MV-4-11 (cell line): ENCODE data around the gene WDR11.

Source experiments
- DNase-seq: peaks from one replicate; lab custom pipeline; 2025; lab: John Stamatoyannopoulos, UW

WDR11 gene

DNA sequence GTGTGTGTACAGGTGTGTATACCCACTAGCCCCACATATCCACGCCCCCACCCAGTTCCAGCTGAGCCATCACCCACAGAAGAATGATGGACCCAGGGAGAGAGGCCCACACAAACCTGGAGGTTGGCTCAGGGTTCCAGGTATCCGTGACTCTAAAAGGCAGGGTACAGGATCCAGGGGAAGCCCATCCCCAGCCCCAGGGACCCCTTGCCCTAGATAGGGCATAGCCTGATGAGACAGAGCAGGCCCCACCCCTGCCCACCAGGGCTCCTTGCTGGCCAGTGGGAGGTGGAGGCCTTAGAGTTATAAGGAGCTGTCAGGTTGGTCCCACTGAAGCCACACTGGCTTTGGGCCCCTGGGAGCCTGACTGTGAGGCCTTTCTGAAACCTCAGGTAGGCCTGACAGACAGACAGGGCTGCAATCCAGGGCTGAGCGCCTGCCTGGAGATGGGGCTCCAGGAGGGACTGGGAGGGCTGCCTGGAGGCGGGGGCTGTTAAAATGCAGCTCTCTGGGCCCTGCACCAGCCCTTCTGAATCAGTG is 93.5 kb downstream of the WDR11 start:
- DNase-seq = no peak

DNA sequence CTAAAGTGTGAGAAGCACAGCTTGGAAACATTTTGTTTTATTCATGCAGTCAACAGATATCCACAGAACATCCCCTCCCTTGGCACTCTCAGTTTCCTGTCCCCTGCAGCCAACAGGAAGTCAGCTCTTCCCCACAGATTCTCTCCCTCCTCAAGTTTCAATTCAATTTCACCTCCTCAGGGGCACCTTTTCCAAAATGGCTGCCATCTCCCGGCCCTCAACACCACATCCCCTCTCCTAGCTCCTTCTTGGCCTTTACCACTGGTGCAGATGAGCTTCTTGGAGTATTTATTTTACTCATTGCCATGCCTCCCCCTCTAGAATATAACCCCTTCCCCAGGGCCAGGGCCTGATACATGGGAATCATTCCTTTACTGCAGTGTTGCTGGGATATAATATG is 94.0 kb downstream of the WDR11 start:
- no peak for DNase-seq

DNA sequence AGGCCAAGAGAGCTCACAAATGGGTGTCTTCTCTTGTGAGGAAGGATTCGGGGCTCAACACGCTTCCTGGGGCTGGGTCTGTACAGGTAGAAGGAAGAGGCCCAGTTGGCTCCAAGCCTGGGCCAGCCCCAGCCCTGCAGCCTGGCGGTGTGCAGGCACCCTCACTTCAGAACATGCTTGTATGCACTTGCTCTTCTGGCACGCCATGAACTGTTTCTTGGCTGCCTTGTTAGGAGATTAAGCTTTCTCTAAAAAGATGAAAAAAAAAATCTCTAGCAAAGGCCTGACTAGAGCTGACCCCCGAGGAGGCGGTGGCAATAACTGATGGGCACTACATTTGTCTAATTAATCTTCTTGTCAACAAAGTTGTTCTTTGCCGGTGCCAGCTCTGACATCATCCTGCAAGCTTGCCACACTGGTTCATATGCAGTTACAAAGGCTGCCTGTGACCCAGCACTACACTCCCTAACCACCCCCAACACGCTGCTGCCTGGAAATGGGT is 94.7 kb downstream of the WDR11 start:
- DNase-seq = no peak

DNA sequence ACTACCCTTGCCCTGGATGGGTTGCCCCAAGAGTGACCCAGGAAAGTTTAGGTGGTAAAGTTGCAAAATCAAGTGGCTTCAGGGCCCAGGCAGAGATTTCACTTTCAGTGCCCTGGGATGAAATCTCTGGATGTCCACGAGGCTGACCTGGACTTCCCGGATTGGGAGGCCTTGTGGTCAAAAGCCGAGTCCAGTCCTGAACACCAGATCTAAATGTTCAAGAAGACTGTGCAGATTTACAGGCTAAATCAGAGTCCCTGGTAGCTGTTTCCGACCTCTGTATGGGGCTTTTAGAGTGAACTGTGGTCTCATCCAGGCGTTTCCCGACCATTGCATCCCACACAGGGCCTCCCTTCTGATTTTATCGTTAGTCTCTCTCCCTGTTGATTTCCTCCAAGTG is 95.3 kb downstream of the WDR11 start:
- DNase-seq = no peak

DNA sequence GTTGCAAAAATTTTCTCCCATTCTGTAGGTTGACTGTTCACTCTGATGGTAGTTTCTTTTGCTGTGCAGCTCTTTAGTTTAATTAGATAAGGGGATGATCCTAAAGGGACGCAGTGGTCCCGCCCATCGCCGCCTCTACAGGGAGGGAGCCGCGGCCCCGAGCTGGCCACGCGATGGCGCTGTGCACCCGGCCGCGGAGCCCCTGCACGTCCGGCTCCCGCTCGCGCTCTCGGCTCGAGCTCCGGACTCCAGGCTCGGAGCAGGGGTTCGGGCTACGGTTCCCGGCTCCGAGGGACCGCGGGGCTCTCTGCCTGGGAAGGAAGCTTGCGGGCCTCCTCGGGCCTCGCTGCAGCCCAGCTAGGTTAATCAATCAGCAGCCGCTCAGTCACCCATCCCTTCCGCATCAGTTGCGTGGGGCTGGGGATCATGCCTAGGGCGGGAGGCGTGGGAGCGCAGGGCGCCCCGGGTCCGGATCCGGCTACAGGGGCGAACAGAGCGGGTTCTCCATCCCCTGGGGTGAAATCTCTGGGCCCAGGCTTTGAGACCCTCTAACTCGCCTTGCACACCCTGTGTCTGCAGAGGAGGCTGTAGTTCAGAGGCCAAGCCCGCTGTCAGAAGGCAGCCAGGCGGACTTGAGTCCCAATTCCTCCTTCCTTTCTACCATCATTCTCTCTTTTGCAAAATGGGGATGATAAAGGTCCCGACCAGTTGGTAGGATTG is 97.9 kb downstream of the WDR11 start:
- DNase-seq = peak; percentile 21

DNA sequence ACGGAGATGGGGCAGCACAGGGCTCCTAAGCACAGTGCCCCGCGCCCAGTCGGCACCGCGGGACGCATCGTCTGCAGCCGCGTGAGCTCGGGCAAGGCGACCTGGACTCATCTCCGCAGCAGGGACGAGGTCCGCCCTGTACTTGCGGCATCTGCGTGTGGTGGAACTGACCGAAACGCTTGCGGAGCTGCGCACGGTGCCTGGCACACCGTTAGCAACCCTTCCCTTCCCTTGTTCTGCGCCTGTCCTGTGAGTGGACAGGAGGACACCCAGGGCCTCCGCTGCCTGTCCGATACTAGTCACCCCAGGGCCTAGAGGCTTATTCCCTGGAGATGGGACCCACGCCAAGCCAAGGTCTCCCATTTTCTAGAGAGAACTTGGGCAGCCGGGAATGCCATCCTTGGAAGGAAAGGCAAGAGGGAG is 98.5 kb downstream of the WDR11 start:
- DNase-seq = no peak

DNA sequence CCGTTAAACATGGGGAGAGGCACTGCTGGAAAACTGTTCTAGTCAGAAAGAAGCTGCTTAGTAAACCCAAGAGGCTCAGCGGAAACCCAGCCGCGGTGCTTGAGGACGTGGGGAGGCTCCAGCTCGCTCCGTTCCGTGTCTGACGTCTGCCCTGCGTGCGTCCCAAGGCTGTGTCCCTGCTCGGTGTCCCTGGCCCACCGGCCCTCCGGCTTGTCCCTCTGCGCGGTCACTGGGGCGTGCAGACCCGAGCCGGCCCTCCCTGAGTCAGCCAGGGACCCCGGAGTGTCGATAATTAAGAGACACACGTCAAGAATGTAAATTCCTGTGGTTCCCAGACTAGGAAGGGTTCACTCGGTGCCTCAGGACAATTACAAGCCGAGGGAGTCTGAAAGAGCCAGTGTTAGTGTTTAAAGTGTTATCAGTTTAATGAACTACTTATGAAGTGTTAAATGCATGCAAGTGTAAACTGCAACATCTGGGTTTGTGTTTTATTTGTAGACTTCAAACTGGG is 98.9 kb downstream of the WDR11 start:
- DNase-seq = no peak

DNA sequence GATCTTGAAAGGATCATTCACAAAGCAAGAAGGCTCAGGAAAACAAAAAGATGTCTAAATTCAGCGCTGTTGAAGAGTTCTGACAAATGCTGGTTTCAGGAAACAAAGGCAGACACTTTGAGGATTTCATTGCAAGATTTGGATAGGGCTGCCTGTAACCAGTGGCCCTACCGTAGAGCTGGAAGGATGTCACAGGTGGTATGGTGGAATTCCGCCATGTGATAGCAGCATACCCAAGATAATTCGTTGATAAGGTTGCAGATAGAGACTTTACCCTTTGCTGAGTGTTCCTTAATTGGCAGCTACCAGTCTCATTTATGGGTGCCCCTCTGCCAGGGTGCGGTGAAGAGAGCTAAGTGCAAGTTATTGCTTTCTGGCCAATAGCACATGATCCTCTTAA is 100.1 kb downstream of the WDR11 start:
- DNase-seq = no peak

DNA sequence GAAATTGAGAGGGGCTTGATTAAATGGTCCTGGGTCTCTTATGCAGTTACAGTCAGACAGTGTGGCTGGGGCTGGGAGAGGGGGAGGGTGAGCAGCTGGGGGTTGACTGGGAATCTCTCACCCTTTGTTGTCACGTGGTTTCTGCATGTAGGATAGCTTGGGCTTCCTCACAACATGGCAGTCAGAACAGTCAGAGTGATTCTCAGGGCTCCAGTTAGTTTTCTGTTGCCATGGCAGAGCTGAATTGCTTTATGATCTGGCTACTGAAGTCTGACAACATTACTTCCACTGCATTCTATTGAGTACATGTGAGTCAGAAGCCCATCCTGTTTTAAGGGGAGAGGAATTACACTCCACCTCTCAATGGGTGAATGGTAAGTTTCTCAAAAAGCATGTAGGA is 102.7 kb downstream of the WDR11 start:
- no peak for DNase-seq
